Activated naive CD8-positive, alpha-beta T cell (primary cell): ENCODE results near the gene NCKAP5.
"Not testable (repeated sequence)": the region's sequence is repeated elsewhere in the genome, so short reads cannot be mapped to it uniquely, and the experiment has no call there.

Experiments
- H3K27ac Mint-ChIP-seq: one replicate; pipeline ENCODE4 v1.8.0; 2021; ENCODE audit warnings: mixed read lengths
- H3K27me3 Mint-ChIP-seq: one replicate; pipeline ENCODE4 v1.8.0; 2021; ENCODE audit warnings: mixed read lengths
- H3K36me3 Mint-ChIP-seq: one replicate; pipeline ENCODE4 v1.8.0; 2021; ENCODE audit warnings: mixed read lengths
- H3K4me1 Mint-ChIP-seq: one replicate; pipeline ENCODE4 v1.8.0; 2021; ENCODE audit warnings: low read depth, mixed read lengths
- H3K4me3 Mint-ChIP-seq: one replicate; pipeline ENCODE4 v1.8.0; 2021; ENCODE audit warnings: mild to moderate bottlenecking, mixed read lengths
- H3K9me3 Mint-ChIP-seq: one replicate; pipeline ENCODE4 v1.8.0; 2021; ENCODE audit warnings: low read depth, mixed read lengths

Gene NCKAP5

DNA sequence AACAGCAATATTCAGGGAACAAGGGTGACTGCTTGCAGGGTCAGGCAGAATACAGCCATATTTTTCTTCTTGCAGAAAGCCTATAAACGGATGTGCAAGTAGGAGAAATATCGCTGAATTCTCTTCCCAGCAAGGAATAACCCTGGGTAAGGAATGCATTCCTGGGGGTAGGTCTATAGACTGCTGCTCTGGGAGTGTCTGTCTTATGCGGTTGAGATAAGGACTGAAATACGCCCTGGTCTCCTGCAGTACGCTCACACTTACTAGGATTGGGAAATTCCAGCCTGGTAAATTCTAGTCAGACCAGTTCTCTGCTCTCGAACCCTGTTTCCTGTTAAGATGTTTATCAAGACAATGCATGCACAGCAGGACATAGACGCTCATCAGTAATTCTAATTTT, 361.6 kb downstream of the NCKAP5 start:
- H3K36me3 Mint-ChIP-seq, H3K9me3 Mint-ChIP-seq, H3K27ac Mint-ChIP-seq, H3K4me3 Mint-ChIP-seq, H3K27me3 Mint-ChIP-seq, H3K4me1 Mint-ChIP-seq: not testable (repeated sequence)

DNA sequence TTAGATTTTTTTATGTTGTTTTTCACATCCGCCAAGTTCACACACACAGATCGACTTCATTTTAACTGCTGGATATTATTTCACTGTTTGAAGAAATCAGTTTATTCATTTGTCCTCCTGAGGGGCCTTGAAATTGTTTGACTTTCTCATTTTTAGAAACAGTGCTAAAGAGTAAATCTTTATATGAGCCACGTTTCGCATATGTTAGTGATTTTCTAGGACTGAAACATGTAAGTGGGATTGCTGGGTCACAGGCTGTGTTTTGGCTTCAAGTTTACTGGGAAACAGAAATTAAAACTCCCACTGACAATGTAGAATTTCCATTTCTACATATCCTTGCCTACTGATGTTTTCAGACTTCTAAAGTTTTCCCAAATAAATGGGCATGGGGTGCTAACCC, 363.8 kb downstream of the NCKAP5 start:
- H3K4me1 Mint-ChIP-seq: no peaks in the 10 kb centered on the region
- H3K4me3 Mint-ChIP-seq: no peak overlapping the region
- H3K9me3 Mint-ChIP-seq: peaks cover 7% of the 10 kb centered on the region
- no peaks in the 10 kb centered on the region for H3K27me3 Mint-ChIP-seq
- no peak overlapping the region for H3K27ac Mint-ChIP-seq
- no peaks in the 10 kb centered on the region for H3K36me3 Mint-ChIP-seq

DNA sequence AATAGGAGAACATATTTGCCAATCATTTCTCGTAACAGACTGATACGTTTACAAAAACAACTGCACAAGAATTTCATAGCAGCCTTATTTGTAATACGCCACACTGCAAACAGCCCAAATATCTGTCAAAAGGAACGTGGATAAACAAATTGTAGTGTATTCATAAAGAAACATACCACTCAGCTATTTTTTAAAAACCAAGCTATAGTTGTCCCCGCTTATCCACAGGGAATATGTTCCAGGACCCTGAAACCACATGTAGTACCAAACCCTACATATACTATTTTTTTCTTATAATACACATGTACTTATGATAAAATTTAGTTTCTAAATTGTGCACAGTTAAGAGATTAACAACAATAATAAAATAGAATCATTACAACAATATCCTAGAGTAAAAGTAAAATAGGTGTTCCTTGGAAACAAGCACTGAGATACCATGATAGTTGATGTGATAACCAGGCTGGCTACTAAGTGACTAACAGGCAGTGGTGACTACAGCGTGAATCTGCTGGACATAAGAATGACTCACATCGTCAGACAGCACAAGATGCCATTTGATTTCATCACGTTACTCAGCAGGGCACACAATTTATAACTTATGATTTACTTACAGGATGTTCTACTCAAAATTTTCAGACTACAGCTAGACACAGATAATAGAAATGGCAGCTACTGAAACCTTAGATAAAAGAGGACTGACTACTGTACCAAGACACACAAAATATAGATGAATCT, 367.4 kb downstream of the NCKAP5 start:
- Mint-ChIP-seq H3K36me3 (no peaks in the 10 kb centered on the region), H3K9me3 (peaks cover 7% of the 10 kb centered on the region), H3K27ac (no peak overlapping the region), H3K4me3 (no peak overlapping the region), H3K4me1 (no peaks in the 10 kb centered on the region), H3K27me3 (no peaks in the 10 kb centered on the region)

DNA sequence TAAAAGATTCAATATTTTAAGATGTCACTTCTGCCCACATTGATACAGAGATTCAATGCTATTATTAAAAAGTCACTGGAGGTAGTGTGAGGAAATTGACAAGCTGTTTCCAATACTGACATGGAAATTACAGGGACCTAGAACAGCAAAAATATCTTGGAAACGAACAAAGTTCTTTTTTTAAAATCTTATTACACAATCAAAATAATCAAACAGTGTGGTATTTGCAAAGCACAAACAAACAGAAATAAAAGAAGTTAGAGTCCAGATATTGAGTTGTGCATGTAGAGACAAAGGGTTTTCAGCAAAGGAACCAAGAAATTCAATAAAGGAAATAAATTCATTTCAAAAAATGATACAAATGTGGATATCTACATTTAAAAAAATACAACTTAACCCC, 369.6 kb downstream of the NCKAP5 start:
- Mint-ChIP-seq H3K4me1 (no peaks in the 10 kb centered on the region), H3K36me3 (no peaks in the 10 kb centered on the region), H3K27me3 (no peaks in the 10 kb centered on the region), H3K4me3 (no peak overlapping the region), H3K27ac (no peak overlapping the region), H3K9me3 (no peaks in the 10 kb centered on the region)

DNA sequence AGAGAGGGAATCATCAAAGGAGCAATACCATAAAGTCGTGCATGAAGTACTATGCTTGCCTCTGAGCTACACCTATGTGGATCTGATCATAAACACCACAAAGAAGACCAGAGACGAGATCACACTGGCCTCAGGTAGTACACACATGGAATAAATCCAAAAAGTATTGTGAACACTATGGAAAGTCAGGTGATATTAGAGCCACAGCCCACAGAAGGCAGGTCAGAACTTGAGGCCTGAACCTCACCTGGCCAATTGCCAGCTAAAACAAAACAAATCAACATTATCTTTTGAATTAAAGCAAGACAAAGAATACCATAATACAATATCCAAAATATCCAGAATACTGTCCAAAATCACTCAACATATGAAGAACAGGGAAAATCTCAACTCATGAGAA, 371.1 kb downstream of the NCKAP5 start:
- no peaks in the 10 kb centered on the region for H3K4me1 Mint-ChIP-seq

DNA sequence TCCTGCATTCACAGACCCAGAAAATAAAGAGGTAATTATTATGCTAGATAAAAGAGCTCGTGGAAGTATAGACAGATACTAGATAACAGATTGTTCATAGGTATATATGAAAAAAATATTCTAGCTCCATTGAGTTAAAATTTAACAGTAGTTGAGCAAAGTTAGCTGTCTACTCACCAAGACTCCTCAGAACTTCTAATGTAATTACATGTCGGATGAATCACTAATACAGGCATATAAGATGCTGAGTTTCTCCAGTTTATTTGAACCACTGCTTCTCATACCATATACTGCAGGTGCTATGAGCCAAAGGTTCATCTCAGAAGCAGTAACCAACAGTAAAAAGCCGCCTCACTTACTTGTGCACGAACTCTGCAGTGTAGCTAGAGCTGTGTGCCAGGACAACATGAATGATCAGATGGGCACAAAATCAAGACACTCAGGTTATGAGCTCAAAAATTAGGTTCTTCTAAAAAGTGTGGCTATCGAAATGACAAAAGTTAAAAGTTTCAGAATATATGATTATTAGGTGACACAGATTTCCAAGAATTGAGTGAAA, 373.4 kb downstream of the NCKAP5 start:
- Mint-ChIP-seq H3K27me3 (no peaks in the 10 kb centered on the region), H3K36me3 (no peaks in the 10 kb centered on the region), H3K4me1 (no peaks in the 10 kb centered on the region), H3K9me3 (peaks cover 17% of the 10 kb centered on the region), H3K27ac (no peak overlapping the region), H3K4me3 (no peak overlapping the region)

More for the DNA sequence above, 371.1 kb downstream of the NCKAP5 start:
- no peaks in the 10 kb centered on the region for H3K27me3 Mint-ChIP-seq
- H3K4me3 Mint-ChIP-seq: no peak overlapping the region
- H3K36me3 Mint-ChIP-seq: no peaks in the 10 kb centered on the region
- no peak overlapping the region for H3K27ac Mint-ChIP-seq
- peaks cover 8% of the 10 kb centered on the region for H3K9me3 Mint-ChIP-seq

DNA sequence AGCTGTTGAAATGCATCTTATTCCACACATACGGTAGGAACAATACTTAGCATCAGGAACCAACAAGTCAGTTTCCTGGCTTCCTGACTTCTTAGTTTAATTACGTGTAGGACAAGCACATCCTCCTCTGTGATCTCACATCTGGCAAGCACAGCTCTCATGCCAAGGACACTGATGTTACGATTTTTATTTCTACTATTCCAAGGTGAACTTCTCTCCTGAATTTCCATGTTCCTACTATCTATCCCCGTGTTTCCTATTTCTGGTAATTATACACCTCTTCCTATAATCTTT, 374.0 kb downstream of the NCKAP5 start:
- Mint-ChIP-seq H3K4me1 (no peaks in the 10 kb centered on the region), H3K4me3 (no peak overlapping the region), H3K9me3 (peaks cover 17% of the 10 kb centered on the region), H3K27ac (no peak overlapping the region), H3K27me3 (no peaks in the 10 kb centered on the region), H3K36me3 (no peaks in the 10 kb centered on the region)

DNA sequence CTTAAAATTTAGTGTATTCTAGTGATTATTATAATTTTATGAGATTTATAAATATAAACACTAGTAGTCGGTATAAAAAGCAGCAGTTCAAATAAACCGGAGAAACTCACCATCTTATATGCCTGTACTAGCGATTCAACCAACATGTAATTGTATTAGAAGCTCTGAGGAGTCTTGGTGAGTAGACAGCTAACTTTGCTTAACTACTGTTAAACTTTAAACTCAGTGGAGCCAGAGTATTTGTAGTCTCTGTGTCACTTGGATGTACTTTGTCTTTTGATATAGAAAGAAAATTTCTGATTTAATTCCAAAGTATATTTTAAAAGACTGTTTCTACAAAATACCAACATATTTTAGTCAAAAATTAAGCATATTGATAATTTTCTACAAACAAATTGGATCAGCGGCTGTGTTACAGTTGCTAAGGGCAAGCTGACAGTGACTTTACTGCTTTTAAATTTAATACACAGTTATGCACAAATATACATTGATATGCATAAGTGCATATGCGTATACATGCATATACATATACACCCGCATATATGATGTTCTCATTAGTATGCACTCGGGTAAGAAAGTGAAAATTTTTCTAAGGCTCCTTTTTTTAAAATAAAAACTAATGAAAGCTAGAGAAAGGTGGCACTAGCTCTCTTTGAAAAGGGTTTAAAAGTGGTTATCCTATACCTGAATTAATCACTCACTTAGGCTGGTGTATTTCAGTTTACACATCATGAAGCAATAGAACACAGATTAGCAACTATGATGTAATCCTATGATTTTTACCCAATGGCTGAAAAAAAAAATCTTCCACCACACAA, 374.5 kb downstream of the NCKAP5 start:
- Mint-ChIP-seq H3K27ac (no peak overlapping the region), H3K9me3 (peaks cover 19% of the 10 kb centered on the region)

DNA sequence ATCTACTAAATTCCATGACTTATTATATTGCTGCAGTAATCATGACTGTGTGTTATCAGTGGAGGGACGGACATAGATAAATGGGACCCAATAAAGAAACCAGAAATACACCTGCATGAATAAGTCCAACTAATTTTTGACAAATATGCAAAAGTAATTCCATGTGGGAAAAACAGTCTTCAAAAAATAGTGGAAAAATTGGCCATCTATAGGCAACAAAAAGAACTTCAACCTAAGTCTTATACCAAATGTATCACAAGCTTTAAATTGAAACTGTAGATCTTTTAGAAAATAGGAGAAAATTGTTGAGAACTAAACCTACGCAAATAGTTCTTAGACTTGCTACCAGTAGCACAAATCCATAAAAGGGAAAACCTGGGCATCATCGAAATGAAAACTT, 376.2 kb downstream of the NCKAP5 start:
- H3K4me3 Mint-ChIP-seq: no peak overlapping the region
- no peaks in the 10 kb centered on the region for H3K4me1 Mint-ChIP-seq

More for the DNA sequence above, 374.5 kb downstream of the NCKAP5 start:
- H3K27me3 Mint-ChIP-seq: no peaks in the 10 kb centered on the region
- no peaks in the 10 kb centered on the region for H3K36me3 Mint-ChIP-seq
- H3K4me3 Mint-ChIP-seq: no peak overlapping the region
- no peaks in the 10 kb centered on the region for H3K4me1 Mint-ChIP-seq

DNA sequence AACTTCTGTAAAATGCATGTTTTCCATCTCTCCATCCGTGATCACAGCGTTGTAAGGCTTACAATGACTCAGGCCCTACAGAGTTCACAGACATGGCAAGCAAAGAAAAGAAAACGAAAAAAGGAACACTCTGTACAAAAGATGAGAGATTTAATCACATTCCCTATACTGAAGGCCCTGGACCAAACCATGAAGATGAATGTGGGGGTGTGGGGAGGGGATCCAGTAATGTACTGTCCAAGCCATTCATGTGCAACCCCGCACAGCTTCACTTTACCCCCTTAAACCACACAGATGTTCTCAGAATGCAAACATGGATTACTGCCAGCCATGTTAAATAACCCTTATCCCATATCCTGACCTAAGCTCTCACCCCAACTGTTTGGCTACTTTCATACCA, 391.1 kb downstream of the NCKAP5 start:
- H3K4me1 Mint-ChIP-seq: no peaks in the 10 kb centered on the region
- H3K27ac Mint-ChIP-seq: no peak overlapping the region
- no peaks in the 10 kb centered on the region for H3K9me3 Mint-ChIP-seq
- peaks cover 2% of the 10 kb centered on the region for H3K27me3 Mint-ChIP-seq
- no peaks in the 10 kb centered on the region for H3K36me3 Mint-ChIP-seq
- no peak overlapping the region for H3K4me3 Mint-ChIP-seq

More for the DNA sequence above, 376.2 kb downstream of the NCKAP5 start:
- Mint-ChIP-seq H3K27ac (no peak overlapping the region), H3K9me3 (peaks cover 20% of the 10 kb centered on the region), H3K36me3 (no peaks in the 10 kb centered on the region), H3K27me3 (no peaks in the 10 kb centered on the region)

DNA sequence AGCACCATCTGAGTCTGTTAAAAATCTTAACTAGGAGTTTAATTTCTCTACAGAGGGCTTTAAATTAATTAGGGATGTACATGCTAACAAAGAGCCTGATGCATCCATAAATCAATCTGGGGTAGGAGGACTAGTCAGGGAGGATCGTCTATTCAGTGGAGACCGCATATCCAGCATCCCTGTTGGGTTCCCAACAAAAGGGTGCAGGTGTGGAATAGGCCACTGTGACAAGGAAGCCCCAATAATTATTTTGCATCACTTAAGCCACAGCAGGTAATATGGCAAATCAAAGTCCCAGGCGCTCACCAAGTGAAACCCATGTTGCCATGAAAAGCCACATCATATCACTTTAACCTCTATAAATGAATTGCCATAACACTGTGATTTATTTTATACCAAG, 392.3 kb downstream of the NCKAP5 start:
- H3K4me3 Mint-ChIP-seq: no peak overlapping the region
- no peak overlapping the region for H3K27ac Mint-ChIP-seq
- H3K9me3 Mint-ChIP-seq: no peaks in the 10 kb centered on the region
- H3K4me1 Mint-ChIP-seq: no peaks in the 10 kb centered on the region
- no peaks in the 10 kb centered on the region for H3K36me3 Mint-ChIP-seq
- peaks cover 2% of the 10 kb centered on the region for H3K27me3 Mint-ChIP-seq

DNA sequence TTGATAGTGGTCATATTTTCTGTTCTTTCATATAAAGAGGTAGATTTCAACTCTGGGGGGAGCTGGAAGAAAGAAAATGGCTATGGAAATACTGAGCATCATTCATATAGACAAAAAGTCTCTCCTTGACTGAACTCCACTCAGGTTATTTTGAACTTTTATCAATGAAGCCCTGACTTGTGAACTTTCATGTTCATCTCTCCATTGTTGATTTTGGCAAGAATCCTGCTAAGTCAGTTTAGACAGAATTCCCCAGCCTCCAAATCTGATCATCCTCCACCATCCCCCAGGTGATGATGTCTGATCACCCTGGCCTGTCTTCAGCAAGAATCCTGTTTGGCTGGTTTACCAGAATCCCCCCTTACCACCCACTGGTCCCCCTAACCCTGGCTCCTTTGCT, 395.0 kb downstream of the NCKAP5 start:
- Mint-ChIP-seq H3K9me3 (no peaks in the 10 kb centered on the region), H3K27ac (no peak overlapping the region), H3K4me1 (no peaks in the 10 kb centered on the region), H3K4me3 (no peak overlapping the region), H3K27me3 (peaks cover 2% of the 10 kb centered on the region), H3K36me3 (no peaks in the 10 kb centered on the region)

DNA sequence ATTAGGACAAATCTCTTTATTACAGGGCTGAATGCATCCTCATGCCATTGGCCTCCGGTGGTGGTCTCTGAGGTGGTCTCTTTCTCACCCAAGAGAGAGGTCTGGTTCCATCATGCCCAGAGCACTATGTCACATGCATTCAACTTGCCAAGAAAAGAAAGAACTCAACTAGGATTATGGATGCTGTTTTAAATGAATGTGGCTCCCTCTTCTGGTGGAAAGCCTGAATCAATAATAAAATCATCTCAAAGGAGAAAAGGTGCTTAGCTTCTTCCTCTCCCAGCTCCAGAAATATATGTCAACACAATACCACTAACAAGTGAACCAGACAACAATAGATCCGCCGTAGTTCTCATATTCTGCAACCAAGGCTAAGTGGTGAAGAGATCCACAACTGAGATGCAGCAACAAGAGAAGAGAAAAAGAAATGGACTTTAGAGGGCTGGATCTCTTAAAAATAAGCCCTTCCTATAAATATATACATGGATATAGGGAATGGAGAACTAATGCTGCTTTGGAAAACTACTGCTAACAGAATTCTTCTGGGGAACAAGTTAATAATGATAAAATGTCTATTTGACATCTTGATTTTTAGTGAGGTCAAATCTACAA, 396.8 kb downstream of the NCKAP5 start:
- peaks cover 2% of the 10 kb centered on the region for H3K27me3 Mint-ChIP-seq
- no peak overlapping the region for H3K4me3 Mint-ChIP-seq
- no peaks in the 10 kb centered on the region for H3K36me3 Mint-ChIP-seq
- no peak overlapping the region for H3K27ac Mint-ChIP-seq
- no peaks in the 10 kb centered on the region for H3K9me3 Mint-ChIP-seq
- no peaks in the 10 kb centered on the region for H3K4me1 Mint-ChIP-seq

DNA sequence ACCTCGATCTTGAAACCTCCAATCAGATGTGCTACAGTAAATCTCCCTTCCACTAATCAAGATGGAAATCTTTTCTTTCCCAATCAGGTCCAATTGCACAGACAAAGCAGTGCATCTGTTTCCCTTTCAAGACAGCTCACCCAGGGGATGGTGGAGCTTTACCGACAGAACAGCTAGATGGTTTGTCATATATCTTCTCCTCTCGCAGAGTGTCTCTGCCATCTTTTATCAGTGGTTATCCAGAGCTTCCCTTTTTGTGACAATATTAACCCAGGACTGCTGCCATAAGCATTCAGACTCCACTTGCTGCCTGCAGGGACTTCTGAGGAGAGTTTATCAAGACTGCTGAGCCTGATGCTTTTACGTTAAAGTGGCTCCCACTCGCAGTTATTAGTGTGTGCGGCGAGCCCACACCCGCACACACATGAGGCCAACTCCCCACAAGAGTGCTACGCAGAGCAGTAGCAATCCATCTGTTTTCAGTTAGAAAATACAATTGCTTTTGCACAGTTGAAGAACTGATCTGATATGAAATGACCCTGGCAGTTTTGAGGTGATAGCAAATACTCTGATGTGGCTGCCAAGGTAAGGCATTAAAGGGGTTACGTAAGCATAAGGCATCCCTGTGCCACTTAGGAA, 398.9 kb downstream of the NCKAP5 start:
- Mint-ChIP-seq H3K36me3 (no peaks in the 10 kb centered on the region), H3K4me1 (no peaks in the 10 kb centered on the region), H3K4me3 (no peak overlapping the region), H3K27me3 (no peaks in the 10 kb centered on the region), H3K9me3 (no peaks in the 10 kb centered on the region), H3K27ac (no peak overlapping the region)

DNA sequence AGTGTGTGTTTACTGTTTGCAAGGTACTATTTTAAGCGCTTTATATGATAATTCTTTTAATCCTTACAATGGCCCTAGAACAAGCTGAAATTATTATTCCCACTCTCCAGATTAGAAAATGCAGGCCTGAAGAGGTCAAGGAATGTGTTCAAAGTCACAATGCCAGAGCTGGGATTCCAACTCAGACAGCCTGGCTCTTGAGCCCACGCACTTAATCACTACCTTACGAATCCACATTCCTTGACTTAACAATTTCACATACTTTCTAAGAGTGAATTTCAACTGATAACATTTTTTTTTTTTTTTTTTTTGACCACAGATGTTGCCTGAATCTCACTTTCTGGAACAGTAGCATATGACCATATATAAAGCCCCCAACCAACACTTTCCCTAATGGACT, 400.3 kb downstream of the NCKAP5 start:
- H3K9me3 Mint-ChIP-seq: no peaks in the 10 kb centered on the region
- H3K27ac Mint-ChIP-seq: no peak overlapping the region
- no peaks in the 10 kb centered on the region for H3K4me1 Mint-ChIP-seq
- H3K36me3 Mint-ChIP-seq: no peaks in the 10 kb centered on the region
- no peak overlapping the region for H3K4me3 Mint-ChIP-seq
- H3K27me3 Mint-ChIP-seq: no peaks in the 10 kb centered on the region
